GM23338 (cell line): ENCODE measurements around the gene PCBP3. TPM values are rescaled to one million over a fixed set of nuclear protein-coding genes. Genes with fewer than 3 reads are reported as not detected.

Source experiments
- ATAC-seq: fragments of 200-7000 bp; cut with Tn5 transposase; 3 replicates; pipeline ENCODE4 v1.9.1; 2020
- DNase-seq: peaks from one replicate; pipeline ENCODE4 v3.0.0-alpha.2; 2015; ENCODE audit warnings: low spot score
- H2AFZ ChIP-seq: fragments of 200-600 bp; sonication (generic); 2 replicates; pipeline ENCODE4 v1.8.0; 2016; ENCODE audit warnings: antibody characterized with exemption, mild to moderate bottlenecking, moderate library complexity
- H3F3A ChIP-seq: fragments of 200-600 bp; sonication (generic); replicated peaks from 2 replicates; pipeline ENCODE4 v1.8.0; 2017; ENCODE audit warnings: antibody characterized with exemption, mixed run types, low read depth
- H3K27ac ChIP-seq: fragments of 200-600 bp; sonication (generic); 2 replicates; pipeline ENCODE4 v1.6.1; 2016; ENCODE audit warnings: low read depth
- H3K27me3 ChIP-seq: fragments of 200-600 bp; sonication (generic); 2 replicates; pipeline ENCODE4 v1.8.0; 2016; ENCODE audit warnings: mild to moderate bottlenecking, mixed run types, moderate library complexity; ENCODE audit not compliant: insufficient read depth
- H3K36me3 ChIP-seq: fragments of 200-600 bp; sonication (generic); 2 replicates; pipeline ENCODE4 v1.8.0; 2016; ENCODE audit warnings: mild to moderate bottlenecking; ENCODE audit not compliant: insufficient read depth
- H3K4me1 ChIP-seq: fragments of 200-600 bp; sonication (generic); 2 replicates; pipeline ENCODE4 v1.8.0; 2016; ENCODE audit warnings: mild to moderate bottlenecking, moderate library complexity; ENCODE audit not compliant: insufficient read depth
- H3K4me2 ChIP-seq: fragments of 200-600 bp; sonication (generic); 2 replicates; pipeline ENCODE4 v1.7.1; 2017; ENCODE audit warnings: mixed run types
- H3K4me3 ChIP-seq: fragments of 200-600 bp; sonication (generic); 2 replicates; pipeline ENCODE4 v1.6.1; 2016; ENCODE audit warnings: mixed run types
- H3K79me2 ChIP-seq: fragments of 200-600 bp; sonication (generic); replicated peaks from 2 replicates; pipeline ENCODE4 v1.8.0; 2017; ENCODE audit warnings: mild to moderate bottlenecking; ENCODE audit not compliant: insufficient read depth
- H3K9me2 ChIP-seq: fragments of 200-600 bp; sonication (generic); 2 replicates; pipeline ENCODE4 v1.8.0; 2017; ENCODE audit not compliant: insufficient read depth
- H4K20me1 ChIP-seq: fragments of 200-600 bp; sonication (generic); replicated peaks from 2 replicates; pipeline ENCODE4 v1.8.0; 2017; ENCODE audit warnings: mild to moderate bottlenecking; ENCODE audit not compliant: insufficient read depth
- H3K27ac Mint-ChIP-seq: 2 replicates; pipeline ENCODE4 v1.8.0; 2020; ENCODE audit warnings: inconsistent platforms, mild to moderate bottlenecking, moderate library complexity, mixed read lengths
- H3K27me3 Mint-ChIP-seq: 3 replicates; pipeline ENCODE4 v1.8.0; 2022; ENCODE audit warnings: low read depth, mild to moderate bottlenecking, moderate library complexity, mixed read lengths, inconsistent platforms; ENCODE audit not compliant: insufficient read depth, poor library complexity
- H3K36me3 Mint-ChIP-seq: 3 replicates; pipeline ENCODE4 v1.8.0; 2021; ENCODE audit warnings: low read depth, mild to moderate bottlenecking, inconsistent platforms, moderate library complexity, mixed read lengths
- H3K4me1 Mint-ChIP-seq: 3 replicates; pipeline ENCODE4 v1.8.0; 2020; ENCODE audit warnings: mild to moderate bottlenecking, inconsistent platforms, mixed read lengths
- H3K4me3 Mint-ChIP-seq: 3 replicates; pipeline ENCODE4 v1.8.0; 2021; ENCODE audit warnings: moderate library complexity, mild to moderate bottlenecking, inconsistent platforms, mixed read lengths
- H3K9me3 Mint-ChIP-seq: 3 replicates; pipeline ENCODE4 v1.8.0; 2020; ENCODE audit warnings: moderate library complexity, mild to moderate bottlenecking, inconsistent platforms, mixed read lengths
- EZH2 ChIP-seq: fragments of 200-600 bp; sonication (generic); IDR thresholded peaks from one replicate; pipeline ENCODE4 v1.8.0; 2017; ENCODE audit warnings: antibody characterized with exemption, mild to moderate bottlenecking, low read depth; ENCODE audit not compliant: unreplicated experiment
- EZH2phosphoT487 ChIP-seq: fragments of 200-600 bp; sonication (generic); IDR thresholded peaks from one replicate; pipeline ENCODE4 v1.8.1; 2018; ENCODE audit warnings: antibody characterized with exemption; ENCODE audit not compliant: unreplicated experiment
- JUNB ChIP-seq: IDR thresholded peaks from one replicate; pipeline ENCODE4 v1.6.1; 2016; ENCODE audit warnings: antibody characterized with exemption; ENCODE audit not compliant: unreplicated experiment
- NANOG ChIP-seq: IDR thresholded peaks from 2 replicates; pipeline ENCODE4 v1.6.1; 2016; ENCODE audit warnings: antibody characterized with exemption, borderline replicate concordance
- POLR2AphosphoS5 ChIP-seq: IDR thresholded peaks from 2 replicates; pipeline ENCODE4 v1.6.1; 2016; ENCODE audit warnings: antibody characterized with exemption, low read depth
- STAT1 ChIP-seq: IDR thresholded peaks from one replicate; pipeline ENCODE4 v1.6.1; 2016; ENCODE audit warnings: antibody characterized with exemption; ENCODE audit not compliant: unreplicated experiment
- ZNF114 ChIP-seq: fragments of 250-450 bp; sonication (Bioruptor Pico); IDR thresholded peaks from 2 replicates; pipeline ENCODE4 v1.5.0; 2020; ENCODE audit warnings: mild to moderate bottlenecking, moderate library complexity
- ZNF331 ChIP-seq: fragments of 250-450 bp; sonication (Bioruptor Pico); IDR thresholded peaks from 2 replicates; pipeline ENCODE4 v1.5.0; 2020; ENCODE audit warnings: low read depth, mild to moderate bottlenecking, moderate library complexity
- polyA plus RNA-seq: library from polyadenylated mRNA; unstranded; fragments of >200 nt; fragmentation: Nextera tagmentation; extraction: Ambion mirVana; gene quantifications from 2 replicates; pipeline ENCODE4 v1.2.1, GENCODE V29; 2016
- total RNA-seq: library from RNA; depleted of rRNA; stranded (reverse); fragments of >200 nt; shearing (Covaris generic); gene quantifications from 2 replicates; pipeline ENCODE4 v1.2.3, GENCODE V29; 2014
- TF ChIP-seq, protein P1 (sequence below): IDR thresholded peaks from one replicate; pipeline ENCODE4 v1.6.1; 2018; ENCODE audit warnings: antibody characterized with exemption; ENCODE audit not compliant: unreplicated experiment
- TF ChIP-seq, protein P2 (sequence below): fragments of 250-450 bp; sonication (Bioruptor Pico); IDR thresholded peaks from 2 replicates; pipeline ENCODE4 v1.5.0; 2020; ENCODE audit warnings: mild to moderate bottlenecking, moderate library complexity

Gene PCBP3
- total and polyA plus RNA-seq, 2 experiments from 2014 or later, result 7.1 to 9.1 TPM

DNA sequence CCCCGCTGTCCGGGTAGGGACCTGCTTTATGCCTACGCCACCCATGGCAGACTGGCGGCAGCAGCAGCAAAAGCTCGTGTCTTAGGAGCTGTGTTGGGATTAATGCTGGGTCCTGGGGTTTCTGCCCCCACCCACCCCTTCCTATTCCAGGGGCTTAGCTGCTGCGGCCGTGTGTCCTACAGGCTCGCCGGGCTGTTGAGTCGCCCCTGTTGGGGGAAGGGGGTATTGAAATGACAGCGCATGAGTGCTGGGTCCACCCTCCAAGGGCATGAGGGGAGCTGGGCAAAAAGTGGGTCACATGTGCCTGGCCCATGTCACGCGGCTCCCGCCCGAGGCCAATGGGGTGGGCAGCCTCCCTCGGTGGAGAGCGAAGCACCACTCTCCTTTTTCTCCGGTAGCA is 219.7 kb downstream of the PCBP3 start:
- Mint-ChIP-seq H3K27ac (0 out of 2 replicates have a peak overlapping the region, but pooled peaks have one; percentile 25), H3K4me3 (no peak overlapping the region), H3K36me3 (no peaks in the 10 kb centered on the region), H3K9me3 (no peaks in the 10 kb centered on the region), H3K27me3 (peaks cover 7% of the 10 kb centered on the region), H3K4me1 (no peaks in the 10 kb centered on the region; the same call in 1 of the 3 replicates)
- Histone ChIP-seq H3K27ac (no peak overlapping the region), H2AFZ (no peak overlapping the region), H3K4me2 (no peak overlapping the region), H3K36me3 (no peaks in the 10 kb centered on the region), H3F3A (no peaks in the 10 kb centered on the region), H3K79me2 (no peaks in the 10 kb centered on the region), H3K27me3 (no peaks in the 10 kb centered on the region), H3K9me2 (no peaks in the 10 kb centered on the region), H3K4me1 (no peaks in the 10 kb centered on the region), H3K4me3 (no peak overlapping the region), H4K20me1 (no peaks in the 10 kb centered on the region)
- ATAC-seq (peak; percentile 46), DNase-seq (no peak)
- no peak for TF ChIP-seq STAT1
- TF ChIP-seq, protein P1, sequence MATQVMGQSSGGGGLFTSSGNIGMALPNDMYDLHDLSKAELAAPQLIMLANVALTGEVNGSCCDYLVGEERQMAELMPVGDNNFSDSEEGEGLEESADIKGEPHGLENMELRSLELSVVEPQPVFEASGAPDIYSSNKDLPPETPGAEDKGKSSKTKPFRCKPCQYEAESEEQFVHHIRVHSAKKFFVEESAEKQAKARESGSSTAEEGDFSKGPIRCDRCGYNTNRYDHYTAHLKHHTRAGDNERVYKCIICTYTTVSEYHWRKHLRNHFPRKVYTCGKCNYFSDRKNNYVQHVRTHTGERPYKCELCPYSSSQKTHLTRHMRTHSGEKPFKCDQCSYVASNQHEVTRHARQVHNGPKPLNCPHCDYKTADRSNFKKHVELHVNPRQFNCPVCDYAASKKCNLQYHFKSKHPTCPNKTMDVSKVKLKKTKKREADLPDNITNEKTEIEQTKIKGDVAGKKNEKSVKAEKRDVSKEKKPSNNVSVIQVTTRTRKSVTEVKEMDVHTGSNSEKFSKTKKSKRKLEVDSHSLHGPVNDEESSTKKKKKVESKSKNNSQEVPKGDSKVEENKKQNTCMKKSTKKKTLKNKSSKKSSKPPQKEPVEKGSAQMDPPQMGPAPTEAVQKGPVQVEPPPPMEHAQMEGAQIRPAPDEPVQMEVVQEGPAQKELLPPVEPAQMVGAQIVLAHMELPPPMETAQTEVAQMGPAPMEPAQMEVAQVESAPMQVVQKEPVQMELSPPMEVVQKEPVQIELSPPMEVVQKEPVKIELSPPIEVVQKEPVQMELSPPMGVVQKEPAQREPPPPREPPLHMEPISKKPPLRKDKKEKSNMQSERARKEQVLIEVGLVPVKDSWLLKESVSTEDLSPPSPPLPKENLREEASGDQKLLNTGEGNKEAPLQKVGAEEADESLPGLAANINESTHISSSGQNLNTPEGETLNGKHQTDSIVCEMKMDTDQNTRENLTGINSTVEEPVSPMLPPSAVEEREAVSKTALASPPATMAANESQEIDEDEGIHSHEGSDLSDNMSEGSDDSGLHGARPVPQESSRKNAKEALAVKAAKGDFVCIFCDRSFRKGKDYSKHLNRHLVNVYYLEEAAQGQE, result no peak
- TF ChIP-seq ZNF331 (CRISPR knock-in tag), result no peak
- TF ChIP-seq, protein P2, sequence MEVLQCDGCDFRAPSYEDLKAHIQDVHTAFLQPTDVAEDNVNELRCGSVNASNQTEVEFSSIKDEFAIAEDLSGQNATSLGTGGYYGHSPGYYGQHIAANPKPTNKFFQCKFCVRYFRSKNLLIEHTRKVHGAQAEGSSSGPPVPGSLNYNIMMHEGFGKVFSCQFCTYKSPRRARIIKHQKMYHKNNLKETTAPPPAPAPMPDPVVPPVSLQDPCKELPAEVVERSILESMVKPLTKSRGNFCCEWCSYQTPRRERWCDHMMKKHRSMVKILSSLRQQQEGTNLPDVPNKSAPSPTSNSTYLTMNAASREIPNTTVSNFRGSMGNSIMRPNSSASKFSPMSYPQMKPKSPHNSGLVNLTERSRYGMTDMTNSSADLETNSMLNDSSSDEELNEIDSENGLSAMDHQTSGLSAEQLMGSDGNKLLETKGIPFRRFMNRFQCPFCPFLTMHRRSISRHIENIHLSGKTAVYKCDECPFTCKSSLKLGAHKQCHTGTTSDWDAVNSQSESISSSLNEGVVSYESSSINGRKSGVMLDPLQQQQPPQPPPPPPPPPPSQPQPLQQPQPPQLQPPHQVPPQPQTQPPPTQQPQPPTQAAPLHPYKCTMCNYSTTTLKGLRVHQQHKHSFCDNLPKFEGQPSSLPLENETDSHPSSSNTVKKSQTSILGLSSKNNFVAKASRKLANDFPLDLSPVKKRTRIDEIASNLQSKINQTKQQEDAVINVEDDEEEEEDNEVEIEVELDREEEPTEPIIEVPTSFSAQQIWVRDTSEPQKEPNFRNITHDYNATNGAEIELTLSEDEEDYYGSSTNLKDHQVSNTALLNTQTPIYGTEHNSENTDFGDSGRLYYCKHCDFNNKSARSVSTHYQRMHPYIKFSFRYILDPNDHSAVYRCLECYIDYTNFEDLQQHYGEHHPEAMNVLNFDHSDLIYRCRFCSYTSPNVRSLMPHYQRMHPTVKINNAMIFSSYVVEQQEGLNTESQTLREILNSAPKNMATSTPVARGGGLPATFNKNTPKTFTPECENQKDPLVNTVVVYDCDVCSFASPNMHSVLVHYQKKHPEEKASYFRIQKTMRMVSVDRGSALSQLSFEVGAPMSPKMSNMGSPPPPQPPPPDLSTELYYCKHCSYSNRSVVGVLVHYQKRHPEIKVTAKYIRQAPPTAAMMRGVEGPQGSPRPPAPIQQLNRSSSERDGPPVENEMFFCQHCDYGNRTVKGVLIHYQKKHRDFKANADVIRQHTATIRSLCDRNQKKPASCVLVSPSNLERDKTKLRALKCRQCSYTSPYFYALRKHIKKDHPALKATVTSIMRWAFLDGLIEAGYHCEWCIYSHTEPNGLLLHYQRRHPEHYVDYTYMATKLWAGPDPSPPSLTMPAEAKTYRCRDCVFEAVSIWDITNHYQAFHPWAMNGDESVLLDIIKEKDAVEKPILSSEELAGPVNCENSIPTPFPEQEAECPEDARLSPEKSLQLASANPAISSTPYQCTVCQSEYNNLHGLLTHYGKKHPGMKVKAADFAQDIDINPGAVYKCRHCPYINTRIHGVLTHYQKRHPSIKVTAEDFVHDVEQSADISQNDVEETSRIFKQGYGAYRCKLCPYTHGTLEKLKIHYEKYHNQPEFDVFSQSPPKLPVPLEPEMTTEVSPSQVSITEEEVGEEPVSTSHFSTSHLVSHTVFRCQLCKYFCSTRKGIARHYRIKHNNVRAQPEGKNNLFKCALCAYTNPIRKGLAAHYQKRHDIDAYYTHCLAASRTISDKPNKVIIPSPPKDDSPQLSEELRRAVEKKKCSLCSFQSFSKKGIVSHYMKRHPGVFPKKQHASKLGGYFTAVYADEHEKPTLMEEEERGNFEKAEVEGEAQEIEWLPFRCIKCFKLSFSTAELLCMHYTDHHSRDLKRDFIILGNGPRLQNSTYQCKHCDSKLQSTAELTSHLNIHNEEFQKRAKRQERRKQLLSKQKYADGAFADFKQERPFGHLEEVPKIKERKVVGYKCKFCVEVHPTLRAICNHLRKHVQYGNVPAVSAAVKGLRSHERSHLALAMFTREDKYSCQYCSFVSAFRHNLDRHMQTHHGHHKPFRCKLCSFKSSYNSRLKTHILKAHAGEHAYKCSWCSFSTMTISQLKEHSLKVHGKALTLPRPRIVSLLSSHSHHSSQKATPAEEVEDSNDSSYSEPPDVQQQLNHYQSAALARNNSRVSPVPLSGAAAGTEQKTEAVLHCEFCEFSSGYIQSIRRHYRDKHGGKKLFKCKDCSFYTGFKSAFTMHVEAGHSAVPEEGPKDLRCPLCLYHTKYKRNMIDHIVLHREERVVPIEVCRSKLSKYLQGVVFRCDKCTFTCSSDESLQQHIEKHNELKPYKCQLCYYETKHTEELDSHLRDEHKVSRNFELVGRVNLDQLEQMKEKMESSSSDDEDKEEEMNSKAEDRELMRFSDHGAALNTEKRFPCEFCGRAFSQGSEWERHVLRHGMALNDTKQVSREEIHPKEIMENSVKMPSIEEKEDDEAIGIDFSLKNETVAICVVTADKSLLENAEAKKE (CRISPR knock-in tag), result no peak
- no peak for TF ChIP-seq EZH2phosphoT487
- no peak for TF ChIP-seq NANOG
- TF ChIP-seq ZNF114 (CRISPR knock-in tag), result no peak
- TF ChIP-seq POLR2AphosphoS5, result no peak
- TF ChIP-seq JUNB, result no peak
- TF ChIP-seq EZH2, result no peak
